ENCODE results near the gene CCNE1. TPM values are rescaled to one million over a fixed set of nuclear protein-coding genes. Genes with fewer than 3 reads are reported as not detected.

Gene CCNE1
- total RNA-seq, 2 donors from 2014 or later: not detected

GRCh38 chr19:29771708-29772414 is 39.9 kb upstream of the CCNE1 start:
- WGBS, 2 donors: 18 to 19% methylated on average over 14 of the region's 14 CpGs
- Histone ChIP-seq H3K27ac (no peak overlapping the region), H3K27me3 (no peaks in the 10 kb centered on the region), H3K9me3 (no peaks in the 10 kb centered on the region), H3K36me3 (replicated peaks in 1 of 2; ENCODE audit: insufficient read depth in 1 of 2, low read depth in 2 of 2) (no peaks in the 10 kb centered on the region), H3K4me1 (peaks cover 5% of the 10 kb centered on the region), H3K4me3 (no peak overlapping the region)
- ATAC-seq (peak; percentile 80), DNase-seq (peak; percentile 58 to 70 (median 62))
- TF ChIP-seq POLR2A (IDR thresholded peaks at IDR 0.05): no peak
- TF ChIP-seq, protein P1, sequence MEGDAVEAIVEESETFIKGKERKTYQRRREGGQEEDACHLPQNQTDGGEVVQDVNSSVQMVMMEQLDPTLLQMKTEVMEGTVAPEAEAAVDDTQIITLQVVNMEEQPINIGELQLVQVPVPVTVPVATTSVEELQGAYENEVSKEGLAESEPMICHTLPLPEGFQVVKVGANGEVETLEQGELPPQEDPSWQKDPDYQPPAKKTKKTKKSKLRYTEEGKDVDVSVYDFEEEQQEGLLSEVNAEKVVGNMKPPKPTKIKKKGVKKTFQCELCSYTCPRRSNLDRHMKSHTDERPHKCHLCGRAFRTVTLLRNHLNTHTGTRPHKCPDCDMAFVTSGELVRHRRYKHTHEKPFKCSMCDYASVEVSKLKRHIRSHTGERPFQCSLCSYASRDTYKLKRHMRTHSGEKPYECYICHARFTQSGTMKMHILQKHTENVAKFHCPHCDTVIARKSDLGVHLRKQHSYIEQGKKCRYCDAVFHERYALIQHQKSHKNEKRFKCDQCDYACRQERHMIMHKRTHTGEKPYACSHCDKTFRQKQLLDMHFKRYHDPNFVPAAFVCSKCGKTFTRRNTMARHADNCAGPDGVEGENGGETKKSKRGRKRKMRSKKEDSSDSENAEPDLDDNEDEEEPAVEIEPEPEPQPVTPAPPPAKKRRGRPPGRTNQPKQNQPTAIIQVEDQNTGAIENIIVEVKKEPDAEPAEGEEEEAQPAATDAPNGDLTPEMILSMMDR (IDR thresholded peaks at IDR 0.05): peak; percentile 66 to 79 (median 73)
- intact Hi-C loops (cut with DNase I): loop anchor here (5.0 kb wide), 1 partner anchor 100 kb away; no protein-coding TSS in a partner anchor

- peaks cover 5% of the 10 kb centered on the region for H3K4me1 ChIP-seq
- WGBS, 2 donors: 74 to 82% methylated on average over 3 to 6 of the region's 6 CpGs
- no peaks in the 10 kb centered on the region for H3K36me3 ChIP-seq (replicated peaks in 1 of 2; ENCODE audit: insufficient read depth in 1 of 2, low read depth in 2 of 2)
- DNase-seq: no peak
- no peaks in the 10 kb centered on the region for H3K9me3 ChIP-seq
- no peak for ATAC-seq
- no peak overlapping the region for H3K27ac ChIP-seq
- H3K27me3 ChIP-seq: no peaks in the 10 kb centered on the region
- TF ChIP-seq POLR2A (IDR thresholded peaks at IDR 0.05): no peak
- TF ChIP-seq, protein P1 (IDR thresholded peaks at IDR 0.05): no peak
- H3K4me3 ChIP-seq: no peak overlapping the region
- intact Hi-C loops (cut with DNase I): loop anchor here (5.0 kb wide), 1 partner anchor 100 kb away; no protein-coding TSS in a partner anchor
These were observed 39.1 kb upstream of the CCNE1 start for GRCh38 chr19:29772696-29773095.

DNA sequence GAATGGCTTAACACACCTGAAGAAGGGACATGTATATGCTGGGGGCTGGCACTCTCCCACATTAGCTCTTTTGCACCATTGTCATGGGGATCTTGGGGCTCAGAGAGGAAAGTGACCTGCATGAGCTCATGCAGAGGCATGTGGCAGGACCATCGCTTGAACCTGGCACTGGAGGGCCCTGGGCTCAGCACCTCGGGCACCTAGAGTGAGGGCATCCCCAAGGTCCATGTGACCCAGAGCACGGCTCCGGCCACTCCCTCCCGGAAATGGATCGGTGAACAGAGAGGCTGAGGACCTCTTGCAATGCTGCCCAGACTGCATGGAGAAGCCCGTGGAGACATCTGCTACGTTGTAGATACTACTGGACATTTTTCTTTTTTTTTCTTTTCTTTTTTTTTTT is 38.6 kb upstream of the CCNE1 start:
- WGBS, 2 donors: 69 to 88% methylated on average over 7 to 8 of the region's 8 CpGs
- no peak for DNase-seq
- no peak overlapping the region for H3K4me3 ChIP-seq
- no peaks in the 10 kb centered on the region for H3K9me3 ChIP-seq
- no peaks in the 10 kb centered on the region for H3K27me3 ChIP-seq
- no peak for ATAC-seq
- no peak for TF ChIP-seq POLR2A (IDR thresholded peaks at IDR 0.05)
- TF ChIP-seq, protein P1 (IDR thresholded peaks at IDR 0.05): no peak
- intact Hi-C loops (cut with DNase I): loop anchor here (5.0 kb wide), 1 partner anchor 99 kb away; no protein-coding TSS in a partner anchor
- H3K4me1 ChIP-seq: peaks cover 5% of the 10 kb centered on the region
- no peak overlapping the region for H3K27ac ChIP-seq
- H3K36me3 ChIP-seq (replicated peaks in 1 of 2; ENCODE audit: insufficient read depth in 1 of 2, low read depth in 2 of 2): no peaks in the 10 kb centered on the region

DNA sequence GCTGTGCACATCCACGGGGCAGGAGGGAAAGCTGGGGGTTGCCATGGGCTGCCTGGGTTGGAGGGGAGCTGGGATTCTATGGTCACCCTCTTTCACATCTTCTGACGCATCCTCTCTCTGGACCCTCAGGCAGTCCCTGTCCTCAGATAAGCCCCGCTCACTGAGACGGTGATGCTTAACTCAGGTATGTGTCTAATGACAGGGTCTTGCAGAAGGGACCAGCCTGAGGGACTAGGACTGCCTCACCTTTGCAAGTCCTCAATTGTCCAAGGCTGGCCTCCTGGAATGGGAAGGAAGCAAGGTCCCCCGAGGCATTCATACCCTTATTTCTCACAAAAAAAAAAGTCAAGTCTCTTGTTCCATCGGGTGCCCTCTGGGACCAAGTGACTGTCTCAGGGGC is 37.7 kb upstream of the CCNE1 start:
- Histone ChIP-seq H3K4me1 (peaks cover 5% of the 10 kb centered on the region), H3K27me3 (no peaks in the 10 kb centered on the region), H3K27ac (no peak overlapping the region), H3K9me3 (no peaks in the 10 kb centered on the region), H3K36me3 (replicated peaks in 1 of 2; ENCODE audit: insufficient read depth in 1 of 2, low read depth in 2 of 2) (no peaks in the 10 kb centered on the region), H3K4me3 (no peak overlapping the region)
- intact Hi-C loops (cut with DNase I): loop anchor here (5.0 kb wide), 1 partner anchor 98 kb away; no protein-coding TSS in a partner anchor
- 84 to 90% methylated on average over 4 to 6 of the region's 6 CpGs for WGBS, 2 donors
- ATAC-seq: no peak
- TF ChIP-seq POLR2A (IDR thresholded peaks at IDR 0.05): no peak
- TF ChIP-seq, protein P1 (IDR thresholded peaks at IDR 0.05): no peak
- DNase-seq: no peak
